ENCODE data around the gene PRKAR1B.

DNA sequence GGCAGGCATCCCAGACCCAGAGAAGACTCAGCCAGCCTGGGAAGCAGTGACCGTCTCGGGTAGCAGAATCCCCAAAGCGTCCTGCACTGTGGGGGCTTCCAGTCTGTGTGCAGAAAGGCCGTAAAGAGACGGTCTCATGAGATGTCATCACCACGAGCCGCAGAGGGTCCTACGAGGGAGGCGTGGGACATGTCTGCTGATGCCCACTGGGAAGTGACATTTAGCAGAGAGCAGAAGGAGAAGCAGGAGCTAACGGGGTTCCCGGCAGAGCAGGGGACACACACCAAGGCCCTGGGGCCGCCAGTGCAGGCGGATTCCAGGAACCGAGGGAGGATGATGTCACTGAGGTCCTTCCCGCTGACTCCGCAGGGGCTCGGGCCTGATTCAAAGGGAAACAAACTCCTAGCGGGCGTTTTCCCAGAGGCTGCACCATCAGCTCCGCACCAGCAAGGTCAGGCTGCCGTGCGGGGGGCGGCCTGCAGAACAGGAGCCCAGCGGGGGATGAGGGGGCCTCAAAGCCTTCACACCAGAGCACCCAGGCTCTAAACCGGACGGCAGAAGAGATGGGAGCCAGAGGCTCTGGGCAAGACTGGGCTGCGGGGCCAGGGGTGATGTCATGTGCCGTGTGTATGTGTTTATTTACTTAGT lies 122.1 kb downstream of the PRKAR1B start:
- TF ChIP-seq, protein P1, sequence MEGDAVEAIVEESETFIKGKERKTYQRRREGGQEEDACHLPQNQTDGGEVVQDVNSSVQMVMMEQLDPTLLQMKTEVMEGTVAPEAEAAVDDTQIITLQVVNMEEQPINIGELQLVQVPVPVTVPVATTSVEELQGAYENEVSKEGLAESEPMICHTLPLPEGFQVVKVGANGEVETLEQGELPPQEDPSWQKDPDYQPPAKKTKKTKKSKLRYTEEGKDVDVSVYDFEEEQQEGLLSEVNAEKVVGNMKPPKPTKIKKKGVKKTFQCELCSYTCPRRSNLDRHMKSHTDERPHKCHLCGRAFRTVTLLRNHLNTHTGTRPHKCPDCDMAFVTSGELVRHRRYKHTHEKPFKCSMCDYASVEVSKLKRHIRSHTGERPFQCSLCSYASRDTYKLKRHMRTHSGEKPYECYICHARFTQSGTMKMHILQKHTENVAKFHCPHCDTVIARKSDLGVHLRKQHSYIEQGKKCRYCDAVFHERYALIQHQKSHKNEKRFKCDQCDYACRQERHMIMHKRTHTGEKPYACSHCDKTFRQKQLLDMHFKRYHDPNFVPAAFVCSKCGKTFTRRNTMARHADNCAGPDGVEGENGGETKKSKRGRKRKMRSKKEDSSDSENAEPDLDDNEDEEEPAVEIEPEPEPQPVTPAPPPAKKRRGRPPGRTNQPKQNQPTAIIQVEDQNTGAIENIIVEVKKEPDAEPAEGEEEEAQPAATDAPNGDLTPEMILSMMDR (IDR thresholded peaks at IDR 0.05), result no peak
- TF ChIP-seq POLR2A (IDR thresholded peaks at IDR 0.05) (no peak), POLR2AphosphoS5 (IDR thresholded peaks at IDR 0.05) (no peak)

Measured in sigmoid colon (tissue), 4 donors.